ENCODE data around the gene CRTAP.

- TF ChIP-seq CTCF (IDR thresholded peaks at IDR 0.05), result peak; percentile 97
- no peak for TF ChIP-seq EZH2 (IDR thresholded peaks at IDR 0.05)
Observed at GRCh38 chr3:33074217-33075067, 39.4 kb upstream of the CRTAP start.

All from neural progenitor cell (in vitro differentiated cells).